HG02840 (cell line): ENCODE measurements around the gene GRAMD1C.
A peak's percentile ranks its signal among the peaks of the same experiment; 100 is the strongest.
"Not testable (repeated sequence)": the region's sequence is repeated elsewhere in the genome, so short reads cannot be mapped to it uniquely, and the experiment has no call there.

ENCODE experiments used
- ATAC-seq: cut with Tn5 transposase; IDR thresholded peaks from one replicate; pipeline ENCODE4 v1.9.1; 2021; ENCODE audit warnings: mild to moderate bottlenecking, moderate library complexity, moderate number of reproducible peaks; ENCODE audit not compliant: unreplicated experiment, low FRiP score

GRAMD1C gene

DNA sequence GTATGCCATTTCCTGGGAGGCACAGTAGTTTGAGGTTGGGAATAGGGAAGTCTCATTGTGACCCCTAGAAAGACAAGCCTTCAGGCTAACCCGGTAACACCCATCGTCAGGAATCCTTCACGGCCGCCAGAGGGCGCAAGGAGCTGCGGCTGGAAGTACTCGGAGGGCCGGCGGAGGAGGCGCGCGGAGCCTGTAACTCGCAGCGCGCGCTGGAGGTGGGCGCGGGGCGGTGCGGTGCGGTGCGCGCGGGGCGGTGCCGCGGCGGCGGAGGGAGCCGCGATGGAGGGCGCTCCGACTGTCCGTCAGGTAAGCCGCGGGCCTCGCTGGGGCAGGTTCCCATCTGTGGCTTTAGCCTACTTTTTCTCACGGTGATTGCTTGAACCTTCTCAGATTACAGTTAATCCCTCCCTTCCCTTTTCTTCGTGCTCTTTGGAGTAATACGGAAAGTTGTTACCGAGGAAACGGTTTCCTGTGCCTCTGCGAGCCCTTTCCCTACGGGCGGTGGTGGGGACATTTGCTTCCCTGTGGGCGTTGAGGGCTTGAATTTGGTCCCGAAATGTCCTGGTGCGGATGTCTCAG lies at the start of gene GRAMD1C:
GRAMD1C (plus strand) TSS at position 158 of the 579 bp plus-strand sequence; CDS start at position 280, 122 bp downstream.
- ATAC-seq = peak; percentile 90

DNA sequence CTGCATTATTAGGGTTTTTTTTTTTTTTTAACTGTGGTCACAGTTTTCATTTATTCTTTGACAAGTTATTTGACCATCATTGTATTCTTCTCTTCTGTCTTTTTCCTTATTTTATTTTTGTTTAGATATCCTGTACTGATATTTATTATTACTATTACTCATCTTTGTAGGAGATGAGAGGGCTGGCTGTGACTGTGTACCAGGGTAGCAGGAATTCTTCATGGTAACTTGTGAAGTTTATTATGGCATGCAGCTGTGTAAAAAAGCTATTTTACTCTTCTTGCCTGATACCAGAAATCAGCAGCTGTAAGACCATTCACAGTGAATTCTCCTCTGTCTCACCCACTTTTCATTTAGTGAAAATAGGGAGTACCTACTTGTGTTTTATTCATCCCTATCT lies 47.2 kb upstream of the GRAMD1C start:
- ATAC-seq = no peak

- ATAC-seq = no peak
Observed at GRCh38 chr3:113794526-113794925, 44.1 kb upstream of the GRAMD1C start.

- no peak for ATAC-seq
Observed at GRCh38 chr3:113795693-113796092, 42.9 kb upstream of the GRAMD1C start.

DNA sequence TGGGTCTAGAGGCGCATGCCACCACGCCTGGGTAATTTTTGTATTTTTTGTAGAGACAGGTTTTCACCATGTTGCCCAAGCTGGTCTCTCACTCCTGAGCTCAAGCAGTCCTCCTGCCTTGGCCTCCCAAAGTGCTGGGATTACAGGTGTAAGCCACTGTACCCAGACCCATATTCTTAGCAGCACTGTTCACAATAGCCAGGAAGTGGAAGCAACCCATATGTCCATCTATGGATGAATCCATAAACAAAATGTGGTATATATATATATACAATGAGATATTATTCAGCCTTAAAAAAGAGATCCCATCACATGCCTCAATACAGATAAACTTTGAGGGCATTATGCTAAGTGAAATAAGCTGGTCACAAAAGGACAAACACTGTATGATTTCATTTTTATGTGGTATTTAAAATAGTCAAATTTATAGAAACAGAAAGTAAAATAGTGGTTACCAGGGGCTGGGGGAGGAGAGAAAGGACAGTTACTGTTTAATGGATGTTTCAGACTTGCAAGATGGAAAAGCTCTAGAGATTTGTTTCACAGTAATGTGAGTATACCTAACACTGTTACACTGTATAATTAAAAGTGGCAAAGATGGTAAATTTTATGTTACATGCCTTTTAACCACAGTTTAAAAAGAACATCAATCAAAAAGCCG lies 35.7 kb upstream of the GRAMD1C start:
- ATAC-seq = no peak

GRCh38 chr3:113804661-113805060 lies 33.9 kb upstream of the GRAMD1C start:
- ATAC-seq = no peak

GRCh38 chr3:113805249-113805648 lies 33.3 kb upstream of the GRAMD1C start:
- no peak for ATAC-seq

GRCh38 chr3:113812854-113813253 lies 25.7 kb upstream of the GRAMD1C start:
- ATAC-seq = no peak

- no peak for ATAC-seq
Observed at GRCh38 chr3:113819866-113820265, 18.7 kb upstream of the GRAMD1C start.

GRCh38 chr3:113825090-113825489 lies 13.5 kb upstream of the GRAMD1C start:
- peak; percentile 77 for ATAC-seq

- ATAC-seq = no peak
Observed at GRCh38 chr3:113828600-113828999, 10.0 kb upstream of the GRAMD1C start.

- no peak for ATAC-seq
Observed at GRCh38 chr3:113829576-113830354, 8.8 kb upstream of the GRAMD1C start.

DNA sequence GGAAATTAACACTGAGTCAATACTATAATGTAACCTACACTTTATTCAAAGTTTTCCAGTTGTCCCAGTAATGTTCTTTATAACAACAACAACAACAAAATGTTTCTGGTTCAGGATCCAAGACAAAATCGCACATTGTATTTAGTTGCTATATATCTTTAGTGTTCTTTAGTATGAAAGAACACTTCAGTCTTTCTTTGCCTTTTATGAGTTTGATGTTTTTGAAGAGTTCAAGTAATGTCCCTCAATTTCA lies 7.6 kb upstream of the GRAMD1C start:
- ATAC-seq = no peak

DNA sequence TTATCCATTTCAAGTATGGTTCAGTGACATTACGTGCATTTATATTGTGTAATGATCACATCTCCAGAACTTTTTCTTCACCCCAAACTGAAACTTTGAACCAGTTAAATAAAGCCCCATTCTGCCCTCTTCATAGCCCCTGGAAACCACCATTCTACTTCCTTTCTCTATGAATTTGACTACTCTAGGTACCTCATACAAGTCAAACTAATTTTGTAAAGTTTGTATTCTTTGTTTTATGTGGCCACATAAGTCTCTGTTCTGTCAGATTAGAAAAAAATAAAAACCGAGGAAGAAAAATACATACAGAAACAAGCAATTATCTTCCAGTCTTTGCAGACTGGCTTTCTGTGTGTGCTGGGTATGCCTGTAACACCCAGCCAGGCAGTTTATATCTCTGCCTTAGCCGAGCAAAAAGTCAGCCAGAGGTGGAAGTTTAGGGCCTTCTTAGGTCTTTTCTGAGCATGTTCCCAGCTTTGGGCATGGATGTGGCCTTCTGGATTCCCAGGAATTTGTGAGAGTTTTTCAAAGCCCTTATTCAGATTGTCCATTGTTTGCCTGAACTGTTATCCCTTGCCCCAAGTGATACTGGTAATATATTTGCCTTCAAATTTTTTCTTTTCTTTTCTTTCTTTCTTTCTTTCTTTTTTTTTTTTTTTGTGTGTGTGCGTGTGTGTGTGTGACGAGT lies 6.0 kb upstream of the GRAMD1C start:
- ATAC-seq = no peak

- ATAC-seq = no peak
Observed at GRCh38 chr3:113834983-113835382, 3.6 kb upstream of the GRAMD1C start.

DNA sequence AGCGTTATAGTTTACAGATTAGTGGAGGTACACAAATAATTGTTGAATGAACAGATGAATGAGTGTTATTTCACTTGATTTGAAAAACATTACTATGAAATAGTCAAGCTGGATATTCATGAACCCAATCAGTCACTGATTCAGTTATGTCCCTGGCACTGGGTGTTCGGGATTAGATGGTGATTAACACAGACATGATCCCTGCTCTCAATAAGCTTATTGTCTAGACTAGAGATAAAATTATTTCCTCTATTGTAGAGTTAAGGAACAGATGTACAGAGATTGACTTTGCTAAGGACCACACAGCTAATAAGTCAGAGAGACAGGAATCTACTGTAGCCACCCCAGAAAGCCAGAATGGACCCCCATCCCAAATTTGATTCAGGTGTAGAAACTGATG lies 963 bp downstream of the GRAMD1C start:
- no peak for ATAC-seq

DNA sequence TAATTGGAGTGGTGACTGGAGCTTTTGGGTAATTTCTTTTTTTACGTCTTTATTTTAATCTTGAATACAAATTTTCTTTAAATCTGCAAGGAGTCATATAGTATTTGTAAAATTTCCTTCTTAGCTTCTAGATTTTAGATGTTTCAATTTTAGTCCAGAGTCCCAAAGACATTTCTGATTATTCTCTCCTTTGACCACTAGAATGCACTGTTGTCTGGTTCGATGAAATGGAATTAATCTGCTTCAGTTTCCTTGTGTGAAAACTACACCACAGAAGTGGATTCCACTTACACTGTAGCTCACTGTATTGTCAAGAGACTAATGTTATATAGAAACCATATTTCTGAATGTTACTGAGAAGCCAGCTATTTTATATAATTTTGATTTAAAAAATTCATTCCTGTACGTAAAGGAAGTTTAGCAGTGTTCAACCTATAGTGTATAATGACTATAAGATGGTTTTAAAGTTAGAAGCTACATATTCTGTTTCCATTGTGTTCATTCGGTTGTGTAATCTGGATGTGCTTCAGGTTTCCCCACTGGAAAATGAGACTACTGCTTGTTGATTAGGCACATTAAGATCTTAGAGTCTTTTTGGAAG lies 6.1 kb downstream of the GRAMD1C start:
- no peak for ATAC-seq

DNA sequence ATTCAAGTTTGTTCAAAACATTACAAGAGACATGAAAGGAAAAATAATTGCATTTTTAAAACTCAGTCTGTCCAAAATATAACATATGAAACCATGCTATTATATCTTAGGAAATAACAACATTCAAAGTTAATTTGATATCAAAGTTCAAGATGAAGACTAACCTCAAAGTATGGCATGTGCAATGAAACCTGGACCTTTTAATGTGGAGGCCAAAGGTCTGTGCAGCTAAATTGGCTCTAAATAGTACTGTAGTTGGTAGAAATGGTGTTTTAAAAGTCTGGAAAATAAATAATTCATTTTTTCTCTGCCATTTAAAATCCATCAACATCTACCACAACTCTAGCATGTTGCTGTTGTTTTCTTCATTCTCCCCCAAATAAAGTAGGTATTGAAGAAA lies 8.7 kb downstream of the GRAMD1C start:
- ATAC-seq = no peak

DNA sequence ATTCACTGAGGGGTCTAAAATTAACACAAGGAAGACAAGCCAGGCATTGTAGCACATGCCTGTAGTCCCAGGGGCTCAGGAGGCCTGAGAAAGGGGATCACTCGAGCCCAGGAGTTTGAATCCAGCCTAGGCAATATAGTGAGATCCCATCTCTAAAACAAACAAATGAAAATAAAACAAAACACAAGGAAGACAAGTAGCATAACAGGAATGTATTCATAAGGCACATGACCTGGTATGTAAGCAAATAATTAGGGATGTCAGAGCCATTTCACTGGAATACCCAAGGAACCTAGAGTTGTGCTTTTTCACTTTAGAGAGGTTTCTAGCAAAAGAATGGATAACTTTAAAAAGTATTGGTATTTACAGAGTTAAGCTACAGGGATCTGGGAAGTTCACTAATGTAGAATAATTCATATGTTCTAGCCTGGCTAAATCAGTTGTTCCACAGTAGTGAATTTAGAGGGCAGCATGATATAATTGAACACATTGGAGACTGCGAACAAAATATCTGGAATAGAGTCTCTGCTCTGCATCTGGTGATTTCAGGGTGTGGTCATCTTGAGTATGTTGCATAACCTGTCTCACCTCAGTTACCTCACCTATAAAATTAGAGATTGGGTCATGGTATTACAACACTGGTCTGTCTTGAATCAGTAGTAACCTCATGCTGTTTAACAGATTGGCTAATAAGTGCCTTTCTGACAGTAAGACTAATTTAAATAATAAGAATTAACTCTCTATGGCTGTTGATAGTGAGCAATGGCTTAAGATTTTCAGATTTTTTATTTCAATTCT lies 9.3 kb downstream of the GRAMD1C start:
- no peak for ATAC-seq

DNA sequence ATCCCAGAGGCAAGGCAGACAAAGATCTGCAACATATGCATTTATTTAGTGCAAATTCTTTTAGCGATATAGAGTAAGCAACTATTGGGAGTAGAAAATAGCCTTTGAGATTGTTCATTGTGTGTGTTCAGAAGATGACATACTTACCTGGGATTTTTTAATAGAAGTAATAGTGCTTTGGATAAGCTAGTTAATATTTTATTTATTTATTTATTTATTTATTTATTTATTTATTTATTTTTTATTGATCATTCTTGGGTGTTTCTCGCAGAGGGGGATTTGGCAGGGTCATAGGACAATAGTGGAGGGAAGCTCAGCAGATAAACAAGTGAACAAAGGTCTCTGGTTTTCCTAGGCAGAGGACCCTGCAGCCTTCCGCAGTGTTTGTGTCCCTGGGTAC lies 10.5 kb downstream of the GRAMD1C start:
- not testable (repeated sequence) for ATAC-seq
